ENCODE data around the gene PCGF3.
"Not testable (repeated sequence)": the region's sequence is repeated elsewhere in the genome, so short reads cannot be mapped to it uniquely, and the experiment has no call there.

Gene PCGF3

GRCh38 chr4:792626-793092 lies 87.0 kb downstream of the PCGF3 start:
- peaks cover 37% of the 10 kb centered on the region for H3K4me1 ChIP-seq (ENCODE audit: control insufficient read depth, insufficient read depth, low read length)
- H3K36me3 ChIP-seq (ENCODE audit: control insufficient read depth, insufficient read depth, low read length): no peaks in the 10 kb centered on the region
- no peak overlapping the region for H3K4me3 ChIP-seq (ENCODE audit: low read length)
- no peaks in the 10 kb centered on the region for H3K9me3 ChIP-seq (ENCODE audit: control insufficient read depth, low read length)
- H3K9ac ChIP-seq (ENCODE audit: low read length): no peak overlapping the region
- peaks cover 67% of the 10 kb centered on the region for H3K27me3 ChIP-seq (ENCODE audit: control insufficient read depth, insufficient read depth, low read length)

DNA sequence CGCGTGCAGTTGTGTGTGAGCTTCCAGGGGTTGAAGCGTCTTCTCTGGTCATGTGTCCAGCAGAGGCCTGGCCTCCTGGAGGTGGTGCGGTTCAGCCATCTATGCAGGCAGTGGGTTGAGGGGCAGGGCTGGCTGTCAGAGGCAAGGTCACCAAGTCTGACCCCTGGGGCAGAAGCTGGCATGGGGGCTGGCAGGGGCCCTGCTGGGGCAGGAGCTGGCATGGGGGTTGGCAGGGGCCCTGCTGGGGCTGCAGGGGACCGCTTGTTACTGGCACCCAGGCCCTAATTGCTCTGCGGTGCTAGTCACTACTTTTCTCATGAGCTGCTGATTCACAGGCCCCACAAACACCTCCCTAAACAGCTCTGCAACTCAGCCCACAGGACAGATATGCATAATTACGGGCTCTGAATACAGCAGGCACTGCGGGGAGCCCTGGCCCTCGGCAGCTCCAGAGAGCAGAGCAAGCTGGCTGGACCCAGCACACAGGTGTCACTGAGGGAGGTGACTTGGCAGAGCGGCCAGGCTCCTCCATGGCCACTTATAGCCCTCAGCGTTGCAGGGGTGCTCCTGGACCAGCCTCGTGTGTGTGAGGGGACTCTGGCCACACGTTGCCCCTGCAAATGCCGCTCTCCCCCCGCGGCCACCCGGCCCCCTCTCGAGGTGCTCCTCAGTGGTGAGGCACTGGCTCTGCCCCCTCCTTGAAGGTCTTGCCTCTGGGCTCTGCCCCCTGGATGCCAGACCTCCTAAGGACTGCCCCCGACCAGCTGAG lies 87.6 kb downstream of the PCGF3 start:
- Histone ChIP-seq H3K9me3 (ENCODE audit: control insufficient read depth, low read length) (no peaks in the 10 kb centered on the region), H3K9ac (ENCODE audit: low read length) (no peak overlapping the region), H3K4me3 (ENCODE audit: low read length) (no peak overlapping the region), H3K27me3 (ENCODE audit: control insufficient read depth, insufficient read depth, low read length) (peaks cover 63% of the 10 kb centered on the region), H3K4me1 (ENCODE audit: control insufficient read depth, insufficient read depth, low read length) (peaks cover 37% of the 10 kb centered on the region), H3K36me3 (ENCODE audit: control insufficient read depth, insufficient read depth, low read length) (no peaks in the 10 kb centered on the region)

DNA sequence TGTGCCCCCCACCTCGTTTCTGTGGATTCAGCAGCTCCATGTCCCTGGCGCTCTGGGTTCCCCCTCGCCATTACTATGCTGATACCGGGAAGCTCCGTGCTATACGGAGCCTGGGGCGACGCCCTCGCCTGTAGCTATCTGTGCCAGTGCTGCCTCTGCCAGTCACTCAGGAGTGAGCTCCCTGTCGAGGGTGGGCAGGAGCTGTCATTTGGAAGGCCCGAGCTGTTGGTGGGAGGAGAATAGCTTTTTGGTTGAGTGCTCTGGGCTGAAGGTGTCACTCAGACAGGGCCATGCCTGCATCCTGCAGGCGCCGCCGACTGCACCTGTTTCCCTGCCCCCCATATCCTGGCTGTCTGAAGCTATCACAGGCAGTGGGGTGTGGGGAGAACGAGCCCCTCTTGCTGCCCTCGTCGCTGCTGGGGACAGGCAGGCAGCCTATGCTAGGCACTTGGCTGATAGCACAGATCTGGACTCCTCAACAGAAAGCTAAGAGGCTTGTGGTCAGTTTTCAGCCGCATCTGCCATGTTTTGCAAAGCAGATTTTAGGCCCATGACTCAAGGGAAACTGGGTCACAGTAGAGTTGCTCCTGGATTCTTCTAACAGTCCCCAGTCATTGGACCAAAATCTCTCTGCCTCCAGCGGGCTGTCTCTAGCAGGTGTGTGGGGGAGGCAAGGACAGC lies 88.4 kb downstream of the PCGF3 start:
- no peaks in the 10 kb centered on the region for H3K9me3 ChIP-seq (ENCODE audit: control insufficient read depth, low read length)
- peaks cover 55% of the 10 kb centered on the region for H3K27me3 ChIP-seq (ENCODE audit: control insufficient read depth, insufficient read depth, low read length)
- H3K4me3 ChIP-seq (ENCODE audit: low read length): no peak overlapping the region
- no peak overlapping the region for H3K9ac ChIP-seq (ENCODE audit: low read length)
- no peaks in the 10 kb centered on the region for H3K36me3 ChIP-seq (ENCODE audit: control insufficient read depth, insufficient read depth, low read length)
- H3K4me1 ChIP-seq (ENCODE audit: control insufficient read depth, insufficient read depth, low read length): peaks cover 35% of the 10 kb centered on the region

DNA sequence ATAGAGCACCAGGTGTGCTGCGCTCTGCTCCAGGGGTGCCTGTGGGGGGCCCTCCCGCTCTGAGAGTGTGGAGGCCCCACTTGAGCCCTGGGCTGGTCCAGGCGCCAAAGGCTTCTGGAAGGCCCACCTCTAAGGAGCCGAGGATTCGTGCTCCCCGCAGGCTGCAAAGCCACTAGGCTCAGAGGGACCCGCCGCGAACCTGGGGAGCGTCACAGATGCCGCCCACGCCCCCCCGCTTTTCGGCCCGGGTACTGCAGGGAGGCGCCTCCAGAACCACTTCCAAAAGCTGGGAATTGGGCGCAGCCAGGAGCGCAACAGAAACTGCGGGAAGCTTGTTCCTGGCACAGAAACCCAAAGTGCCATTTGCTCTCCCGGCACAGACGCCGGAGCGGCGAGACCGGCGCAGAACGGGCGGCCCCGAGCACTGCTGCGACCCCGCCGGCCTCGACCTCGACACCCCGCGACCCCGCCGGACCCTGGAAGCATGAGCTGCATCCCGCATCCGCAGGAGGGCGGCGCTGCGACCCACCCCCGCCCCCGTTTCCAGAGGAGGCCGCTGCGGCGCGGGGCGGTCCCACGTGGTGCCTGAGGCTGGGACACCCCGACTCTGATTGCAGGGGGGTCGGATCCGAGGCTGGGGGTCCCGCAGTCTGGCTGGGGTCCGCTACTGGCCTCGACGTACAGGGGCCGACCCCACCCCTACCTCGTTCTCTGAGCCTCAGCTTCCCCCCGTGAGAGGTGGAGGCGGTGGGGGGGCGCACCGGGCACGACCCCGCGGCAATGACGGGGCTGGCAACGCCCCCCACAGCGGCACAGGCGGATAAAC lies 89.5 kb downstream of the PCGF3 start:
- Histone ChIP-seq H3K27me3 (ENCODE audit: control insufficient read depth, insufficient read depth, low read length) (peaks cover 50% of the 10 kb centered on the region), H3K4me3 (ENCODE audit: low read length) (no peak overlapping the region), H3K4me1 (ENCODE audit: control insufficient read depth, insufficient read depth, low read length) (peaks cover 28% of the 10 kb centered on the region), H3K9ac (ENCODE audit: low read length) (no peak overlapping the region), H3K36me3 (ENCODE audit: control insufficient read depth, insufficient read depth, low read length) (no peaks in the 10 kb centered on the region), H3K9me3 (ENCODE audit: control insufficient read depth, low read length) (no peaks in the 10 kb centered on the region)

DNA sequence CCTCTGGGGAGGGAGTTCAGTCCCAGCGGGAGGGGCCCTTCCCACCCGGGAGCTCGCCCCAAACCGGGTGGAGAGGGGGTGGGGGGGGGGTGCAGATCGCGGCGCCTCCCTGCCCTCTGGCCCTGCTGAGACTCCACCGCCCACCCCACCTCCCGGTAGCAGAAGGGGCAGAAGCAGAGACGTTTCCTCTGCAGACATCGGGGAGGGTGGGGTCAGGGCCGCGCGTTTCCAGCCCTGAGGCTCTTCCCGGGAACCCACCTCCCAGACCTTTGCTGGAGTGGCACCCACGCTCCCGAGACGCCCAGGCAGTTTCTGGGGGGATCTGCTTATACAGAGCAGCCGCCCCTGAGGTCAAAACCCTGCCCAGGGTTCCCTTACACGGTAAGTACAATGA lies 90.1 kb downstream of the PCGF3 start:
- no peaks in the 10 kb centered on the region for H3K9me3 ChIP-seq (ENCODE audit: control insufficient read depth, low read length)
- no peak overlapping the region for H3K4me3 ChIP-seq (ENCODE audit: low read length)
- H3K36me3 ChIP-seq (ENCODE audit: control insufficient read depth, insufficient read depth, low read length): no peaks in the 10 kb centered on the region
- H3K27me3 ChIP-seq (ENCODE audit: control insufficient read depth, insufficient read depth, low read length): peaks cover 50% of the 10 kb centered on the region
- H3K9ac ChIP-seq (ENCODE audit: low read length): no peak overlapping the region
- peaks cover 28% of the 10 kb centered on the region for H3K4me1 ChIP-seq (ENCODE audit: control insufficient read depth, insufficient read depth, low read length)

DNA sequence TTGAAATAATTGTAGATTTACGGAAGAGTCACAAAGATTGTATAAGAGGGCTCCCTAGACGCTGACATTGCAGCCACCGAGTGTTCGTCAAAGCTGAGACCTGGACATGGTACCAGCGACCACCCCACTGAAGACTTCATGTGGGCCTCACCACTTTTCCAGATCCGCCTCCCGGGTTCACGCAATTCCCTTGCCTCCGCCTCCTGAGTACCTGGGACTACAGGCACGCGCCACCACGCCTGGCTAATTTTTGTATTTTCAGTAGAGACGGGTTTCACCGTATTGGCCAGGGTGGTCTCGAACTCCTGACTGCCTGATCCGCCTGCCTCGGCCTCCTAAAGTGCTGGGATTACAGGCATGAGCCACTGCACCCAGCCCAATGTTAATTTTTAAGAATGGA lies 90.6 kb downstream of the PCGF3 start:
- Histone ChIP-seq H3K4me1 (ENCODE audit: control insufficient read depth, insufficient read depth, low read length) (peaks cover 28% of the 10 kb centered on the region), H3K9me3 (ENCODE audit: control insufficient read depth, low read length) (no peaks in the 10 kb centered on the region), H3K9ac (ENCODE audit: low read length) (no peak overlapping the region), H3K4me3 (ENCODE audit: low read length) (no peak overlapping the region), H3K27me3 (ENCODE audit: control insufficient read depth, insufficient read depth, low read length) (peaks cover 50% of the 10 kb centered on the region), H3K36me3 (ENCODE audit: control insufficient read depth, insufficient read depth, low read length) (no peaks in the 10 kb centered on the region)

DNA sequence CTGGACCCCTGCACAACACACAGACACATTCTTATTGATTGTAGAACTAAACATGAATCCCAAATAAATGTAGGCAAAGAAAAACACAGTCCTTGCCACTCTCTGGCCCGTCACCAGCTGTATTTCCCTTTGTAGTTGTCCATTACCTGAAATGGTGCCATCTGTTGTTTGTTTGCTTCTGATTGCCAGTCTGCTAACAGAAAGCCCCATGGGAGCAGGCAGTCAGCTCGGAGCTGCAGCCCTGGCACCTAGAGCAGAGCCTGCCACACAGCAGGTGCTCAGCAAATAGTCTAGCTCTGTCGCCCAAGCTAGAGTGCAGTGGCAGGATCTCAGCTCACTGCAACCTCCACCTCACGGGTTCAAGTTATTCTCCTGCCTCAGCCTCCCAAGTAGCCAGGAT lies 91.4 kb downstream of the PCGF3 start:
- Histone ChIP-seq H3K9me3 (ENCODE audit: control insufficient read depth, low read length) (no peaks in the 10 kb centered on the region), H3K27me3 (ENCODE audit: control insufficient read depth, insufficient read depth, low read length) (peaks cover 41% of the 10 kb centered on the region), H3K4me1 (ENCODE audit: control insufficient read depth, insufficient read depth, low read length) (peaks cover 24% of the 10 kb centered on the region), H3K36me3 (ENCODE audit: control insufficient read depth, insufficient read depth, low read length) (no peaks in the 10 kb centered on the region), H3K9ac (ENCODE audit: low read length) (no peak overlapping the region), H3K4me3 (ENCODE audit: low read length) (no peak overlapping the region)

GRCh38 chr4:801436-802124 lies 95.9 kb downstream of the PCGF3 start:
- Histone ChIP-seq H3K4me1 (ENCODE audit: control insufficient read depth, insufficient read depth, low read length) (peaks cover 6% of the 10 kb centered on the region), H3K4me3 (ENCODE audit: low read length) (no peak overlapping the region), H3K27me3 (ENCODE audit: control insufficient read depth, insufficient read depth, low read length) (no peaks in the 10 kb centered on the region), H3K36me3 (ENCODE audit: control insufficient read depth, insufficient read depth, low read length) (no peaks in the 10 kb centered on the region), H3K9ac (ENCODE audit: low read length) (no peak overlapping the region), H3K9me3 (ENCODE audit: control insufficient read depth, low read length) (no peaks in the 10 kb centered on the region)

DNA sequence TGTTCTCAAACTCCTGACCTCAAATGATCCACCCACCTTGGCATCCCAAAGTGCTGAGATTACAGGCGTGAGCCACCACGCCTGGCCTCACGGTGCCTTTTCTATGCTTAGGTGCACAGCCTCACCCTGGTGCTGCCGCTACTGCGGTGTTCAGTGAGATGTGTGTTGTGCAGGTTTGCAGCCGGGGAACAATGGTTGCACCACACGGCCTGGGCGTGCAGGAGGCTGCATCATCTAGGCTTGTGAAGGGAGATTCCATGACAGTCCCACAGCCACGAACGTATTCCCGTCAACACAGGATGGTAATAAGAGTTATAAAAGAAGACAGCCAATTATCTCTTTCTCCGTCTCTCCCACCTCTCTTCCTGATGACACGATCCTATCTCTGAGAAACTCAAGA lies 98.3 kb downstream of the PCGF3 start:
- Histone ChIP-seq H3K9me3 (ENCODE audit: control insufficient read depth, low read length) (no peaks in the 10 kb centered on the region), H3K4me1 (ENCODE audit: control insufficient read depth, insufficient read depth, low read length) (peaks cover 6% of the 10 kb centered on the region), H3K36me3 (ENCODE audit: control insufficient read depth, insufficient read depth, low read length) (no peaks in the 10 kb centered on the region), H3K27me3 (ENCODE audit: control insufficient read depth, insufficient read depth, low read length) (no peaks in the 10 kb centered on the region), H3K9ac (ENCODE audit: low read length) (no peak overlapping the region), H3K4me3 (ENCODE audit: low read length) (no peak overlapping the region)

DNA sequence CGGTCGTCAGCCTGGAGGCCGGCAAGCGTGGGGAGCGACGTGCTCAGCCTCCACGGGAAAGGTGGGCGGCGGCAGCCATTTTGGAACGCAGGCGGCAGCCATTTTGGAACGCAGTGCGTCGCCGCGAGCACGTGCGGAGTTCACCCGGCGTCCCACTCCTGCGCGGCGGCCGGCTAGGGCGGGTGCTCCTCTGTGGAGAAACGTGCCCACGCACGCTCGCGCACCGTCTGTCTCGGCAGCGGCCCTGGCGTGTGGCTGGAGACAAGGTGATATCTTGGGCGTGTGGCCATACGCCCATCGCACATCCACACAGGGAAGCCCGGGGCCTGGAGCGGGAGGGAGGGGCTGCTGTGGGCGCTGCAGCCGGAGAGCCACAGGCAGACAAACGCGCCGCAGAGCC lies 99.2 kb downstream of the PCGF3 start:
- Histone ChIP-seq H3K36me3 (ENCODE audit: control insufficient read depth, insufficient read depth, low read length) (no peaks in the 10 kb centered on the region), H3K4me1 (ENCODE audit: control insufficient read depth, insufficient read depth, low read length) (no peaks in the 10 kb centered on the region), H3K9ac (ENCODE audit: low read length) (no peak overlapping the region), H3K4me3 (ENCODE audit: low read length) (no peak overlapping the region), H3K9me3 (ENCODE audit: control insufficient read depth, low read length) (no peaks in the 10 kb centered on the region), H3K27me3 (ENCODE audit: control insufficient read depth, insufficient read depth, low read length) (no peaks in the 10 kb centered on the region)

DNA sequence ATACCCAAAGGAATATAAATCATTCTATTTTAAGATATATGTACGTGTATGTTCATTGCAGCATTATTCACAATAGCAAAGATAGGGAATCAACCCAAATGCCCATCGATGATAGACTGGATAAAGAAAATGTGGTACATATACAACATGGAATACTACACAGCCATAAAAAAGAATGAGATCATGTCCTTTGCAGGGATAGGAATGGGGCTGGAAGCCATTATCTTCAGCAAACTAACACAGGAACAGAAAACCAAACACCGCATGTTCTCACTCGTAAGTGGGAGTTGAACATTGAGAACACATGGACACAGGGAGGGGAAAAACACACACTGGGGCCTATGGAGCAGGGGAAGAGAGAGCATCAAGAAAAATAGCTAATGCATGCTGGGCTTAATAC lies 101.3 kb downstream of the PCGF3 start:
- not testable (repeated sequence) for H3K27me3 ChIP-seq (ENCODE audit: control insufficient read depth, insufficient read depth, low read length); H3K9ac ChIP-seq (ENCODE audit: low read length); H3K9me3 ChIP-seq (ENCODE audit: control insufficient read depth, low read length); H3K36me3 ChIP-seq (ENCODE audit: control insufficient read depth, insufficient read depth, low read length); H3K4me3 ChIP-seq (ENCODE audit: low read length); H3K4me1 ChIP-seq (ENCODE audit: control insufficient read depth, insufficient read depth, low read length)

All from mucosa of stomach (tissue), 1 donor.